ENCODE data around the gene MYRF.

- no peak for TF ChIP-seq MAX (IDR thresholded peaks at IDR 0.05)
- no peak for TF ChIP-seq TAF1 (IDR thresholded peaks at IDR 0.05; ENCODE audit: low read depth)
- TF ChIP-seq CREB1 (IDR thresholded peaks at IDR 0.05; ENCODE audit: low read depth): no peak
- TF ChIP-seq ZBTB7A (IDR thresholded peaks at IDR 0.05; ENCODE audit: low read depth): no peak
- no peak for TF ChIP-seq FOXM1 (IDR thresholded peaks at IDR 0.05; ENCODE audit: borderline replicate concordance, low read depth)
- TF ChIP-seq RAD21 (IDR thresholded peaks at IDR 0.05; ENCODE audit: low read depth): no peak
- no peak for TF ChIP-seq CEBPB (IDR thresholded peaks at IDR 0.05)
- no peak for TF ChIP-seq EGR1 (IDR thresholded peaks at IDR 0.05)
- no peak for TF ChIP-seq EP300 (IDR thresholded peaks at IDR 0.05; ENCODE audit: borderline replicate concordance)
- TF ChIP-seq, protein P1, sequence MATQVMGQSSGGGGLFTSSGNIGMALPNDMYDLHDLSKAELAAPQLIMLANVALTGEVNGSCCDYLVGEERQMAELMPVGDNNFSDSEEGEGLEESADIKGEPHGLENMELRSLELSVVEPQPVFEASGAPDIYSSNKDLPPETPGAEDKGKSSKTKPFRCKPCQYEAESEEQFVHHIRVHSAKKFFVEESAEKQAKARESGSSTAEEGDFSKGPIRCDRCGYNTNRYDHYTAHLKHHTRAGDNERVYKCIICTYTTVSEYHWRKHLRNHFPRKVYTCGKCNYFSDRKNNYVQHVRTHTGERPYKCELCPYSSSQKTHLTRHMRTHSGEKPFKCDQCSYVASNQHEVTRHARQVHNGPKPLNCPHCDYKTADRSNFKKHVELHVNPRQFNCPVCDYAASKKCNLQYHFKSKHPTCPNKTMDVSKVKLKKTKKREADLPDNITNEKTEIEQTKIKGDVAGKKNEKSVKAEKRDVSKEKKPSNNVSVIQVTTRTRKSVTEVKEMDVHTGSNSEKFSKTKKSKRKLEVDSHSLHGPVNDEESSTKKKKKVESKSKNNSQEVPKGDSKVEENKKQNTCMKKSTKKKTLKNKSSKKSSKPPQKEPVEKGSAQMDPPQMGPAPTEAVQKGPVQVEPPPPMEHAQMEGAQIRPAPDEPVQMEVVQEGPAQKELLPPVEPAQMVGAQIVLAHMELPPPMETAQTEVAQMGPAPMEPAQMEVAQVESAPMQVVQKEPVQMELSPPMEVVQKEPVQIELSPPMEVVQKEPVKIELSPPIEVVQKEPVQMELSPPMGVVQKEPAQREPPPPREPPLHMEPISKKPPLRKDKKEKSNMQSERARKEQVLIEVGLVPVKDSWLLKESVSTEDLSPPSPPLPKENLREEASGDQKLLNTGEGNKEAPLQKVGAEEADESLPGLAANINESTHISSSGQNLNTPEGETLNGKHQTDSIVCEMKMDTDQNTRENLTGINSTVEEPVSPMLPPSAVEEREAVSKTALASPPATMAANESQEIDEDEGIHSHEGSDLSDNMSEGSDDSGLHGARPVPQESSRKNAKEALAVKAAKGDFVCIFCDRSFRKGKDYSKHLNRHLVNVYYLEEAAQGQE (IDR thresholded peaks at IDR 0.05; ENCODE audit: low read depth): no peak
Measured at GRCh38 chr11:61739413-61739812, 13.0 kb upstream of the MYRF start.
